PC-3 (cell line): ENCODE data around the gene NR2F2.

ENCODE experiments used
- EZH2 ChIP-seq: fragments of 300-600 bp; sonication (generic); IDR thresholded peaks from one replicate; pipeline ENCODE4 v1.6.1; 2017; ENCODE audit warnings: antibody characterized with exemption, mild to moderate bottlenecking, low read length; ENCODE audit not compliant: unreplicated experiment
- EZH2phosphoT487 ChIP-seq: fragments of 300-600 bp; sonication (generic); IDR thresholded peaks from 2 replicates; pipeline ENCODE4 v1.6.1; 2018; ENCODE audit warnings: mild to moderate bottlenecking, antibody characterized with exemption, low read length, borderline replicate concordance
- TF ChIP-seq, protein P1 (sequence below): fragments of 300-600 bp; sonication (generic); conservative IDR thresholded peaks from 2 replicates; pipeline ENCODE4 v1.5.1; 2017; ENCODE audit warnings: antibody characterized with exemption, low read depth, mild to moderate bottlenecking, low read length

- TF ChIP-seq EZH2phosphoT487 = no peak
- TF ChIP-seq, protein P1, sequence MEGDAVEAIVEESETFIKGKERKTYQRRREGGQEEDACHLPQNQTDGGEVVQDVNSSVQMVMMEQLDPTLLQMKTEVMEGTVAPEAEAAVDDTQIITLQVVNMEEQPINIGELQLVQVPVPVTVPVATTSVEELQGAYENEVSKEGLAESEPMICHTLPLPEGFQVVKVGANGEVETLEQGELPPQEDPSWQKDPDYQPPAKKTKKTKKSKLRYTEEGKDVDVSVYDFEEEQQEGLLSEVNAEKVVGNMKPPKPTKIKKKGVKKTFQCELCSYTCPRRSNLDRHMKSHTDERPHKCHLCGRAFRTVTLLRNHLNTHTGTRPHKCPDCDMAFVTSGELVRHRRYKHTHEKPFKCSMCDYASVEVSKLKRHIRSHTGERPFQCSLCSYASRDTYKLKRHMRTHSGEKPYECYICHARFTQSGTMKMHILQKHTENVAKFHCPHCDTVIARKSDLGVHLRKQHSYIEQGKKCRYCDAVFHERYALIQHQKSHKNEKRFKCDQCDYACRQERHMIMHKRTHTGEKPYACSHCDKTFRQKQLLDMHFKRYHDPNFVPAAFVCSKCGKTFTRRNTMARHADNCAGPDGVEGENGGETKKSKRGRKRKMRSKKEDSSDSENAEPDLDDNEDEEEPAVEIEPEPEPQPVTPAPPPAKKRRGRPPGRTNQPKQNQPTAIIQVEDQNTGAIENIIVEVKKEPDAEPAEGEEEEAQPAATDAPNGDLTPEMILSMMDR = no peak
- TF ChIP-seq EZH2 = no peak
Observed at GRCh38 chr15:96316953-96317629, 13.4 kb upstream of the NR2F2 start.
